ENCODE measurements around the gene BCAR3. TPM values are rescaled to one million over a fixed set of nuclear protein-coding genes. Genes with fewer than 3 reads are reported as not detected.

The BCAR3 gene
- total RNA-seq, result 9.0 to 9.2 TPM (median 9.1 TPM) in 3 replicates

DNA sequence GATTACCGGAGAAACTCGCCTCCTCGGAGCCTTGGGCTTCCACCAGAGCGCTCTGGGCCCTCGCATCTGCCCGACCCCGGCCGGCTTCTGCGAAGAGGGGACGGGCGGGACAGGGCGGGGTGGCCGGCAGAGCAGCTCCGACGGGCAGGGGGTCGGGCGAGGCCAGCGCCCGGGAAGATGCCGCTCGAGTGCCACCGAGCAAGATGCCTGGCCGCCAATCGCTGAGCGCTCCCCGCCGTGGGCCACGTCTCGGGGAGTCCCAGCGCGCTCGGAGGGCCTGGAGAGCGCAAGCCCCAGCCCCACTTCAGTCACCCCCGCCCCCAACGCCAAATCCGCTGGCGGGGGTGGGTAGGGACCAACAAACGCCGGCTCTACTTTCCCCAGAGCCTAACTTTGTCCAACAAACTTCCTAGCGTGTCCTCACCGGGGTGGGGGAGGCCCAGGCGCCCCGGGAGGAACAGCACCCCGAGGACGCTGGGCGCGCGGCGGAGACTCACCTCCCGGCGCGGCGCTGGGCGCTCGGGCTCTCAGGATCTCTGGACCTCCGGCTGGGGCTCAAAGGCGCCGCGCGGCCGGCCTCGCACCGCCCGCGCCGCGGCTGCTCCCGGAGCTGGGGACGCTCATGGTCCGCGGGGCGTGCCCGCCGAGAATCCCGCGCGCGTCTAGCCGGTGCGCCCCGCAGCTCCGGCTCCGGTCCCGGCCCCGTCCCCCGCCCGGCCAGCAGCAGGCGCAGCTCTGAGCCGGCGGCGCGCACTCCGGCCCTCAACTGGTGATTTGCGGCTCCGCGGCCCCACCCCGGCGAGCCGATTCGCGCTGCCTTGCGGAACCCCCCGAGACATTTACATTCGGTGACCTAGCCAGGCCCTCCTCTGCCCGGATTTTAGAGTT is at the start of gene BCAR3:
Gene BCAR3, minus strand, starts transcription at position 737 of the 888 bp plus-strand sequence. CDS start 6,907 bp downstream, outside the sequence.
- Mint-ChIP-seq H3K36me3 (no peaks in the 10 kb centered on the region), H3K4me3 (peak within 1 kb of the TSS; percentile 90), H3K9me3 (no peaks in the 10 kb centered on the region), H3K27ac (peak within 1 kb of the TSS; percentile 84), H3K27me3 (ENCODE audit: low read depth) (peaks cover 36% of the 10 kb centered on the region), H3K4me1 (peaks cover 37% of the 10 kb centered on the region)
- peak; percentile 48 to 74 for DNase-seq (ENCODE audit: low spot score in 2 of 2, unreplicated experiment in 2 of 2)
- TF ChIP-seq CTCF (IDR thresholded peaks at IDR 0.05; ENCODE audit: unreplicated experiment), result no peak

DNA sequence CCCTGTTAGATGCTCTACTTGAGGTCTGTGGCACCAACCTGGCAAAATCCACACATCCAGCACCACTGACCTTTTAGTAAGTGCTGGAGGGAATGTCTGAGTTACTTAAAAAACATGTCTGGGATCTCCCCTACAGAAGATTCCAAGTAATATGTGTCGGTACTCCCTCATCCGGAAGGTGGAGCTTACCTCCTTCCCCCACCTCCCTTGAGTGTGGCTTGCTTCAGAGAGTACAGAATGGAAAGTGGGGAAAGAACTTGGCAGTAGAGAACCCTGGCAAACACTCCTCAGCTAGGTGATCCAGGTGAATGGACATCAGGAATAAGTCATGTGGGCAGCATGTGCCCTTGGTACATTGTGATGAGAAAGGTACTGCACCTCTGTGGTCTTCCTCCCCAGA is 49.0 kb upstream of the BCAR3 start:
- H3K4me1 Mint-ChIP-seq, result no peaks in the 10 kb centered on the region

DNA sequence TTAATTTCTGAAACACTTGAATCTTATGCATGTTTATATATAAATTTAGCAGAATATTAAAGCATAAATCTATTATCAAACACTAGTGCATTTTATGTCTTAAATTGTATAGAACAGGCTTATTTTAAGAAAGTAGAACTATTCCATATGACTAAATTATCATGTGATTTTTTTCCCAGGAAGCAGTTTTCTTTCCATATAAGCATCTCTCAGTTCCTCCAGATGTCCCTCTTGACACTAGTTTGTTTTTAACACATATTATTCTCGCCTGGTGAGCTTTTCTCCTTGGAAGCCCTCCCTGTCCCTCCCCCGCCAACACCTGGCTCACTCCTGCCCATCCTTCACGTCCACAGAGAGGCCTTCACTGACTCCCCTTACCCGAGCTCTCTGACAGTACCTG is 48.3 kb upstream of the BCAR3 start:
- H3K27me3 Mint-ChIP-seq (ENCODE audit: low read depth), result no peaks in the 10 kb centered on the region
- no peaks in the 10 kb centered on the region for H3K9me3 Mint-ChIP-seq
- DNase-seq (ENCODE audit: low spot score in 2 of 2, unreplicated experiment in 2 of 2), result no peak
- H3K36me3 Mint-ChIP-seq, result no peaks in the 10 kb centered on the region
- no peak for TF ChIP-seq CTCF (IDR thresholded peaks at IDR 0.05; ENCODE audit: unreplicated experiment)
- no peak overlapping the region for H3K4me3 Mint-ChIP-seq
- no peak overlapping the region for H3K27ac Mint-ChIP-seq
- no peaks in the 10 kb centered on the region for H3K4me1 Mint-ChIP-seq

More for the DNA sequence above, 49.0 kb upstream of the BCAR3 start:
- no peak for TF ChIP-seq CTCF (IDR thresholded peaks at IDR 0.05; ENCODE audit: unreplicated experiment)
- Mint-ChIP-seq H3K27me3 (ENCODE audit: low read depth) (no peaks in the 10 kb centered on the region), H3K36me3 (no peaks in the 10 kb centered on the region), H3K27ac (no peak overlapping the region), H3K9me3 (no peaks in the 10 kb centered on the region), H3K4me3 (no peak overlapping the region)
- no peak for DNase-seq (ENCODE audit: low spot score in 2 of 2, unreplicated experiment in 2 of 2)

GRCh38 chr1:93729502-93729901 is 47.9 kb upstream of the BCAR3 start:
- Mint-ChIP-seq H3K4me1 (no peaks in the 10 kb centered on the region), H3K27ac (no peak overlapping the region), H3K36me3 (no peaks in the 10 kb centered on the region), H3K27me3 (ENCODE audit: low read depth) (no peaks in the 10 kb centered on the region), H3K4me3 (no peak overlapping the region), H3K9me3 (no peaks in the 10 kb centered on the region)
- no peak for TF ChIP-seq CTCF (IDR thresholded peaks at IDR 0.05; ENCODE audit: unreplicated experiment)
- no peak for DNase-seq (ENCODE audit: low spot score in 2 of 2, unreplicated experiment in 2 of 2)

GRCh38 chr1:93728480-93729131 is 47.0 kb upstream of the BCAR3 start:
- H3K27me3 Mint-ChIP-seq (ENCODE audit: low read depth), result no peaks in the 10 kb centered on the region
- no peaks in the 10 kb centered on the region for H3K9me3 Mint-ChIP-seq
- H3K4me1 Mint-ChIP-seq, result peaks cover 1% of the 10 kb centered on the region
- DNase-seq (ENCODE audit: low spot score in 2 of 2, unreplicated experiment in 2 of 2), result no peak
- H3K36me3 Mint-ChIP-seq, result no peaks in the 10 kb centered on the region
- no peak overlapping the region for H3K4me3 Mint-ChIP-seq
- no peak overlapping the region for H3K27ac Mint-ChIP-seq
- TF ChIP-seq CTCF (IDR thresholded peaks at IDR 0.05; ENCODE audit: unreplicated experiment), result no peak
